Activated T-helper 1 cell treated with Interleukin-2 at 50 U/mL for 16 hours (primary cell): Measurements from ENCODE around the gene GOLGA8B.
"Not testable (repeated sequence)": the region's sequence is repeated elsewhere in the genome, so short reads cannot be mapped to it uniquely, and the experiment has no call there.

Source experiments
- DNase-seq: peaks from one replicate; pipeline ENCODE4 v3.0.0-alpha.2; 2020; ENCODE audit warnings: low read depth

The GOLGA8B gene

GRCh38 chr15:34564711-34565110 is 18.7 kb downstream of the GOLGA8B start:
- not testable (repeated sequence) for DNase-seq

- DNase-seq = not testable (repeated sequence)
Measured at GRCh38 chr15:34560814-34561213, 22.6 kb downstream of the GOLGA8B start.

GRCh38 chr15:34559764-34560163 is 23.7 kb downstream of the GOLGA8B start:
- DNase-seq = not testable (repeated sequence)

GRCh38 chr15:34555162-34555561 is 28.3 kb downstream of the GOLGA8B start:
- not testable (repeated sequence) for DNase-seq

DNA sequence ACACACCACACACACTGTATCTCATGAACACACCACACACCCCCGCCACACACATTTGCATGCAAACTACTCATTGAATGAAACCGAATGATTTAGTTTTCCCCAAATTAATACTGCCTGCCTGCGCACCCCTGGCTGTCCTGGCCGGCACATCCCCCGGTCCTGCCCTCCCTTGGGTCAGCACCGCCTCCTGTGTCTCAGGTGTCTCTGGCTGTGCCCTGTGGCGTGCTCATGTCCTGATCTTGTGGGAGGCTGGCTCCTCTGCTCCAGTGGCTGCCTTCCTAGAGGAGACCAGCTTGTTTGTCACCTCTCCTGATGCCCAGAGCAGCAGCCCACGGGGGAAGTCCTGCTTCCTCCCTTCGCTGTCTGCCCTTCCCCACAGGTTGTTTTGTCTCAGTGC is 28.7 kb downstream of the GOLGA8B start:
- DNase-seq = not testable (repeated sequence)

GRCh38 chr15:34554126-34554525 is 29.3 kb downstream of the GOLGA8B start:
- not testable (repeated sequence) for DNase-seq

DNA sequence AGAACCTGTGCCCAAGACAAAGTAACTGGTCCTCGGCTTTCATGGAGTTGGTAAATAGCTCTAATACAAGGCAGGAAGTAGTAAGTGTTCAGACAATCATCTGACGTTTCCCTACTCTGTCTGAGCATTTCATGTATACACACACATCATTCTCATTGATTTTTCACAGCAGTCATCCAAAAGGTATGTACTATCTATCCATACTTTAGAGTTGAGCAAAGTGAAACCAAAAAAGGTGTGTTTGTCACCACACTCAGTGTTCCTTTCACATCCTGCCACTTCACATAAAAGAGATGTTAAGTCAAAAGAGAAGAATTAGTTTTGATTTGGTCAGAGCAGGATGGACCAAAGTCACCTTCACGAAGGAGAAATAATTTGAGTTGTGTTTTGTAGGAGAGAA is 33.3 kb downstream of the GOLGA8B start:
- DNase-seq = not testable (repeated sequence)

- not testable (repeated sequence) for DNase-seq
Measured at GRCh38 chr15:34549381-34549809, 34.1 kb downstream of the GOLGA8B start.

- not testable (repeated sequence) for DNase-seq
Measured at GRCh38 chr15:34543860-34544649, 39.4 kb downstream of the GOLGA8B start.

DNA sequence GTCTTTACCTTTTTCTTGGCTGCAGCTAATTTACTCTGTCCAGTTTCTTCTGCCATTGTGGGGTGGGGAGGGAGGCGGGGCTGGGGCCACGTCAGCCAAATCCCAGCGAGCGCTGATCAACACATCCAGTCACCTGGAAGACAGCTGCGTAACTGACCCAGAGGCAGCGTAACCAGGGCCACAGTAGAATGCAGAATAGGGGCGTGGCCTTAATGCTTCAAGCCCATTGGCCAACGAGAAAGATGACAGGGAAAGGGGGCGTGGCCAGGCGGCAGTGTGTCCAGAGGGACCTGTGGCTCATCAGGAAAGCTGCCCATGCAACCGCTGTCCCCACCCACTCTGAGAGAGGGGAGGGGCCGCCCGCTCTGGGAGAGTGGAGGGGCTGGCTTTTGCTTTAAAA is 47.6 kb downstream of the GOLGA8B start:
- DNase-seq = not testable (repeated sequence)
